ENCODE results near the gene NUP98.

NUP98 gene

DNA sequence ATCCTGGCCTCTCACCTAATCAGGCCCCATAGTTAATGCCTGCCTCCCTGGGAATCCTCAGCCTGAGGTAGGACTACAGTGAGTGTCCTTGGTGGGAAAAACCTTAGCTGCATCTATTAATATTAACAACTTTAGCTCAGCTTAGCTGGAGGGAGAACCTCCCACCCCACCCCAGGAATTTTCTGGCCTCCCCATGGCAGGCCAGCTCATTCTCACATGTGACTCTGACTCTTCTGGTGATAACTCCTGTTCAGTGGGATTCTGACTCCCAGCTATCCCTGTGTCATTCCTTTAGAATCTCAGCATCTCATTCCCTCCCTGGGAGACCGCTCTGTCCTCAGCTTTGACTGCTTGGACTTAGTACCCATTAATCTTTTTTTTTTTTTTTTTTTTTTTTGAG, 170.1 kb downstream of the NUP98 start:
- H3K4me1 ChIP-seq (ENCODE audit: insufficient read depth, low read length, poor library complexity, severe bottlenecking): no peaks in the 10 kb centered on the region
- H3K9me3 ChIP-seq (ENCODE audit: insufficient read depth, low read depth, low read length): no peaks in the 10 kb centered on the region
- H3K4me2 ChIP-seq (ENCODE audit: low read depth, low read length, poor library complexity, severe bottlenecking): no peak overlapping the region
- no peaks in the 10 kb centered on the region for H3K9me2 ChIP-seq (replicated peaks; ENCODE audit: low read depth, low read length)
- H2AFZ ChIP-seq (ENCODE audit: low read length): no peak overlapping the region
- no peaks in the 10 kb centered on the region for H3K27me3 ChIP-seq (ENCODE audit: insufficient read depth, low read length, poor library complexity, severe bottlenecking)
- H3F3A ChIP-seq (ENCODE audit: low read depth): no peaks in the 10 kb centered on the region
- no peaks in the 10 kb centered on the region for H3K36me3 ChIP-seq (ENCODE audit: insufficient read depth, low read length)
- no peak overlapping the region for H3K4me3 ChIP-seq (ENCODE audit: low read length, poor library complexity, severe bottlenecking)
- H3K79me2 ChIP-seq (ENCODE audit: insufficient read depth, low read length): no peaks in the 10 kb centered on the region
- TF ChIP-seq, protein P1, sequence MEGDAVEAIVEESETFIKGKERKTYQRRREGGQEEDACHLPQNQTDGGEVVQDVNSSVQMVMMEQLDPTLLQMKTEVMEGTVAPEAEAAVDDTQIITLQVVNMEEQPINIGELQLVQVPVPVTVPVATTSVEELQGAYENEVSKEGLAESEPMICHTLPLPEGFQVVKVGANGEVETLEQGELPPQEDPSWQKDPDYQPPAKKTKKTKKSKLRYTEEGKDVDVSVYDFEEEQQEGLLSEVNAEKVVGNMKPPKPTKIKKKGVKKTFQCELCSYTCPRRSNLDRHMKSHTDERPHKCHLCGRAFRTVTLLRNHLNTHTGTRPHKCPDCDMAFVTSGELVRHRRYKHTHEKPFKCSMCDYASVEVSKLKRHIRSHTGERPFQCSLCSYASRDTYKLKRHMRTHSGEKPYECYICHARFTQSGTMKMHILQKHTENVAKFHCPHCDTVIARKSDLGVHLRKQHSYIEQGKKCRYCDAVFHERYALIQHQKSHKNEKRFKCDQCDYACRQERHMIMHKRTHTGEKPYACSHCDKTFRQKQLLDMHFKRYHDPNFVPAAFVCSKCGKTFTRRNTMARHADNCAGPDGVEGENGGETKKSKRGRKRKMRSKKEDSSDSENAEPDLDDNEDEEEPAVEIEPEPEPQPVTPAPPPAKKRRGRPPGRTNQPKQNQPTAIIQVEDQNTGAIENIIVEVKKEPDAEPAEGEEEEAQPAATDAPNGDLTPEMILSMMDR (conservative IDR thresholded peaks at IDR 0.05; ENCODE audit: low read length): no peak
- no peak for TF ChIP-seq EZH2phosphoT487 (IDR thresholded peaks at IDR 0.05; ENCODE audit: borderline replicate concordance)
- no peaks in the 10 kb centered on the region for H4K20me1 ChIP-seq (ENCODE audit: insufficient read depth, low read length, poor library complexity, severe bottlenecking)
- H3K9ac ChIP-seq (ENCODE audit: low read depth, low read length, poor library complexity, severe bottlenecking): no peak overlapping the region

DNA sequence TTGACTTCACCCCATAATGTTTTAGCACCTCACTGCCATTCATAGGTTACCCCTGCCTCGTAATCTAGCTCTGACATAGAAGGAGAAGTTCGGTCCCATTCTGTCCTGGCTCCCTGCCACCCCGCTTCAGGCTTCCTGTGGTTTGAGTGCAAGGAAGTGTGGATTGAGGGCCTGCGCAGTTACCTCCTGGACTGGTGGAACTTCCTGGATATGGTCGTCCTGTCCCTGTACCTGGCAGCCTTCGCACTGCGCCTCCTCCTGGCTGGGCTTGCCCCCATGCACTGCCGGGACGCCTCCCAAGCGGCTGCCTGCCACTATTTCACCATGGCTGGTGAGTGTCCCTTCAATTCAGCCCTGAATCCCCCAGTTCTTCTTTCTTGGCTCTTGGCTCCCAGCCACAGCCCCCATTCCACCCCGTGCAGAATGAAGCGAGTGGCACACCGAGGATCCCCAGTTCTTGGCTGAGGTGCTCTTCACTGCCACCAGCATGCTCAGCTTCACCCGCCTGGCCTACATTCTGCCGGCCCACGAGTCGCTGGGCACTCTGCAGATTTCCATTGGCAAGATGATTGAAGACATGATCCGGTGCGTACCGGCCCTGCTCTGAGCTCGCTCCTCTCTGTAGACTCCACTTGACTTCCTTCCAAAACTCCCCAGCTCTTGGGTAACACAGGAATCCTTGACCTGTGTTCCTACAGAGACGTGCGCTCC, 170.9 kb downstream of the NUP98 start:
- Histone ChIP-seq H3K36me3 (ENCODE audit: insufficient read depth, low read length) (no peaks in the 10 kb centered on the region), H3K9me3 (ENCODE audit: insufficient read depth, low read depth, low read length) (no peaks in the 10 kb centered on the region), H3K4me3 (ENCODE audit: low read length, poor library complexity, severe bottlenecking) (no peak overlapping the region), H3K9ac (ENCODE audit: low read depth, low read length, poor library complexity, severe bottlenecking) (no peak overlapping the region), H3K27me3 (ENCODE audit: insufficient read depth, low read length, poor library complexity, severe bottlenecking) (no peaks in the 10 kb centered on the region), H3K4me1 (ENCODE audit: insufficient read depth, low read length, poor library complexity, severe bottlenecking) (no peaks in the 10 kb centered on the region), H3K79me2 (ENCODE audit: insufficient read depth, low read length) (no peaks in the 10 kb centered on the region), H3K9me2 (replicated peaks; ENCODE audit: low read depth, low read length) (no peaks in the 10 kb centered on the region), H4K20me1 (ENCODE audit: insufficient read depth, low read length, poor library complexity, severe bottlenecking) (no peaks in the 10 kb centered on the region), H2AFZ (ENCODE audit: low read length) (no peak overlapping the region), H3F3A (ENCODE audit: low read depth) (no peaks in the 10 kb centered on the region), H3K4me2 (ENCODE audit: low read depth, low read length, poor library complexity, severe bottlenecking) (no peak overlapping the region)
- no peak for TF ChIP-seq EZH2phosphoT487 (IDR thresholded peaks at IDR 0.05; ENCODE audit: borderline replicate concordance)
- TF ChIP-seq, protein P1 (conservative IDR thresholded peaks at IDR 0.05; ENCODE audit: low read length): no peak
